Astrocyte of the hippocampus (primary cell): ENCODE results near the gene GMPPA.

Experiments used
- DNase-seq: peaks from one replicate; pipeline ENCODE4 v3.0.0; 2011; ENCODE audit warnings: low read depth, low spot score

The GMPPA gene

DNA sequence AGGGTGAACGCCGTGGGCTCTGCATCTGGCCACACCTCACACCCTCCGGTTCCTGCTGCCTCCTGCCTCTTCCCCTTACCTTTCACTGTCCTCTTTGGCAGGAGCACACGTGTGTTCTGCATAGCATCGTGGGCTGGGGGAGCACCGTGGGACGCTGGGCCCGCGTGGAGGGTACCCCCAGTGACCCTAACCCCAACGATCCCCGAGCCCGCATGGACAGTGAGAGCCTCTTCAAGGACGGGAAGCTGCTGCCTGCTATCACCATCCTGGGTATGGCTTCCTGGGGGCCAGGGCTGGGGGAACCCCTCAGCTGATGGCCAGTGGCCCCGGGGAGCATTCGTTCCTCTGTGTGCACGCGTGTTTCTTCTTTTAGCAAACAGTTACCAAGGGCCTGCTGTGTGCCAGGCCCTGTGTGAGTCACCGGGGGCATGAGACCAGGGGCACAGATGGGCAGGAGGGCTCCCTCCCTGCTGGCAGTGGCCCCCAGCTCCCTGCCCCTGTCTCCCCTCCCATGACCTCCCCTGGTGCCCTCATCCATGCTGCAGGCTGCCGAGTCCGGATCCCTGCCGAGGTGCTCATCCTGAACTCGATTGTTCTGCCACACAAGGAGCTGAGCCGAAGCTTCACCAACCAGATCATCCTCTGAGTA is 7.6 kb downstream of the GMPPA start:
- DNase-seq = no peak

DNA sequence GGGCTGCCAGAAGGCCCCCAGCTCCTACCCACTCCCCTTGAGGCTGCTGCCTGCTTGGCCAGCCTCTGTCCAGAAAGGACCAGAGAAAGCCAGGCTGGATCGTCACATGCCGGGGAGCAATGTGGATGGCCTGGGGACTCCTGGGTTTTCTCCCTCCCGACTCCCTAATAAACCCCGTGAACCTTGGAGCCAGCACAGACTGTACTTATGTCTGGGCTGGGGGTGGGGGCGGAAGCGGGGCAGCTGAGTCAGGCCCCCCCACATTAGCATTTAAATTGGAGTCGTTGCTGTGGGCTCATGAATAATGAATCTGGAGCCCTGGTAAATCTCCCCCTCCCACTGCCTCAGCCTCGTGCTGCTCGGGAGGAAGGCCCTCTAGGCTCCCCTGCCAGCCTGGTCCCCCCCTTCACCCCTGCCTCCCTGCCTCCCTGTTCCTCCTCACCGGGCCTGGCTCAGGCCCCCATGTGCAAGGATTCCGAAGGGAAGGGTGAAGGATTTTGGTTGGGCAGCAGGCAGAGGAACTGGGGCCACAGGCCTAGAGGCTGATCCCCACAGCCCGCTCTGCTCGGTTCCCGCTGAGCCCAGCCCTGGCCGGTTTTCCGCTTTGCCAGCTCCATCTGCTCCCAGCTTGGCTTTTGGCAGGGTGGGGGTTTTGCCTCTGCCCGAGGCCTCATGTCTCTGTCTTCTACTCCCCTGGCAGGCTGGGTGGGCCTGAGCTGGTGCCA is 8.3 kb downstream of the GMPPA start:
- DNase-seq = peak; percentile 44

GRCh38 chr2:219507581-219508443 is 9.1 kb downstream of the GMPPA start:
- DNase-seq = peak; percentile 57

- no peak for DNase-seq
Measured at GRCh38 chr2:219508444-219508734, 9.7 kb downstream of the GMPPA start.

DNA sequence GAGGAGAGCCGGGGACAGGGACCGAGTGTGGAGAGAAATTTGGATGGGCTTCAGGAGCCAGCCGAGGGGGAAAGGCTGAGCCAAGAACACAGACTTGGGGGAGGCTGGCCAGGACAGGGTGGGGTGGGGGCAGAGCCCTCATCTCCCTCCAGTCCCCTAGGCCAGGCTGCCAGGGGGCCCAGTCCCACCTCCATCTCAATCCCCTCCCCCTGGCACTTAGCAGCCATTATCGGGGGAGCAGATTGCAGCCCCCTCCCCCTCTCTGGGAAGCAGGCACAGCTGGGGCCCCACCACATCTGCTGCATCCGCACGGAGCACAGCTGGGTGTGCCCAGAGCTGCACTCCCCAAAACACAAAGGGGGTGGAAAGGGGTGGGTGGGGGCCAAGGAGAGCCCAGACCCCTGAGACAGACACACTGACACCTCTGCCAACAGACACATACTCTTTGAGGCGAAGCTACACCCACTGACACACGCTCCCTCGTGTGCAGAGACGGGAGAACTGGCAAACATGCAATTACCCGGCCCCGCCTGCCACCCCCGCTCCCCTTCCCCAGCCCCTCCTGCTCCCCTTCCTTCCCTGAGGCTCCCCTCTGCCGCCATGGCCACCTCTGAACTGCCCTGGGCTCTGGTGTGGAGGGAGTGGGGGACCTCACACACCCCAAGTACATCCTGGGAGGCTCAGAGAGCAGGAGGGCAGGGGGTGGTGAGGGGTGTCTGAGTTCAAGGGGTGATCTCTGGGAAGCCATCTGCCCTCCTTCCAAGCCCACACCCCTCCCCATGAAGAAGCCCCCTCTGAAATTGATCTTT is 10.5 kb downstream of the GMPPA start:
- no peak for DNase-seq

DNA sequence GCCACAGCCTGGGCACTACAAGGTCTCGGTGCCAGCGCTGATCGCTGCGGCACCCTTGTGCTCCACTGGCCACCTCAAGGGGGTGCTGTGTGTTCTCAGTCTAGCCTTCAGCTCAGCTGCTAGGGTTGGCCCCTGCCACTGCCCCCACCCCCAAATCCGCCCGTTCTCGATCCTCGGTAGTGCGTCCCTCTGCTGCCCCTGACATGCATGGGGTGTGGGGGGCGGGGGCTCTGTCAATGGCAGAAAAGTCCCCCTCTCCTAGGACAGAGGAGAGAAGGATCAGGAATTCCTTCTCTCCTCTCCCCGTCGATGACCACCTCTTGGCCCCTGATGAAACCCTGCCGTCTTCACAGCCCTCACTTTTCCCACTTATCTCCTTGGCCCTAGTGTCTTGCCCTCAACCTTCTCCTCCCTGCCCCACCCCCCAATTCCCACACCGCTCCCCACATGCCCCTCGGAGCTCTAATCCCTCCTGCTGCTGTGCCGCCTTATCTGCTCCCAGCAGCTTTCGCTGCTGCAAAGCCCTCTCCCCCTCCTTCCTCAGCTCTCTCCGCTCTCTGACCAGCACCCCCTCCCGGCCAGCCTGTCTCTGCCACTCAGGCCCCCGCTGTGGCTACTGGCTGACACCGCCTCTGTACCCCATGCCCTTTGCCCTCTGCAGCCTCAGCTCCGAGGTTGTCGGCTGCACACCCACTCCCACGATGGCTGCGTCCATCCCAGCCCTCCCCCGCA is 11.3 kb downstream of the GMPPA start:
- DNase-seq = peak; percentile 77

GRCh38 chr2:219510512-219511135 is 11.9 kb downstream of the GMPPA start:
- no peak for DNase-seq

GRCh38 chr2:219511547-219512325 is 13.0 kb downstream of the GMPPA start:
- DNase-seq = no peak

GRCh38 chr2:219512524-219513216 is 14.0 kb downstream of the GMPPA start:
- DNase-seq = no peak

DNA sequence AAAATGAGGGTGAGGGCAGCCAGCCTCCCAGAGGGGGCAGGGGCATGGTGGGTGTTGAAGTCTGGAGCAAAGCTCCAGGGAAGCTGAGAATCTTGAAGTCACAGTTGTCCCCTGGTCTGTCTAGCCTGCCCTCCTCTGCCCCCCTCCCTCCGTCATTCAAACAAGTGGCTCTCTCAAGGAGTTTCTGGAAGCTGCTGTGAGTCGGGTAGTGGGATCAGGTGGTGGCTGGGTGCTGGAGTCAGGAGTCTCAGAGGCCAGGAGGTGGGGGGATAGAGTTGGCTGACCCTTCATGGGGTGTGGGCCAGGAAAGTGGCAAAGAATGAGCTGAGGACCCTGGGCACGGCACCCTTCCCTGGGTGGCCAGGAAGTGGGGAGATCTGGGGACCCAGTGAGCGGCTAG is 15.1 kb downstream of the GMPPA start:
- no peak for DNase-seq

GRCh38 chr2:219514196-219514761 is 15.6 kb downstream of the GMPPA start, which contains the start of gene ASIC4:
Gene ASIC4, plus strand, starts transcription at chr2:219514482. Its CDS starts 243 bp downstream, at chr2:219514725.
- DNase-seq = peak; percentile 38

DNA sequence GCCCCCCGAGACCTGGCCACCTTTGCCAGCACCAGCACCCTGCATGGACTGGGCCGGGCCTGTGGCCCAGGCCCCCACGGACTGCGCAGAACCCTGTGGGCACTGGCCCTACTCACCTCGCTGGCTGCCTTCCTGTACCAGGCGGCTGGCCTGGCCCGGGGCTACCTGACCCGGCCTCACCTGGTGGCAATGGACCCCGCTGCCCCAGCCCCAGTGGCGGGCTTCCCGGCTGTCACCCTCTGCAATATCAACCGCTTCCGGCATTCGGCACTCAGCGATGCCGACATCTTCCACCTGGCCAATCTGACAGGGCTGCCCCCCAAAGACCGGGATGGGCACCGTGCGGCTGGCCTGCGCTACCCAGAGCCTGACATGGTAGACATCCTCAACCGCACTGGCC is 16.1 kb downstream of the GMPPA start:
- DNase-seq = no peak

DNA sequence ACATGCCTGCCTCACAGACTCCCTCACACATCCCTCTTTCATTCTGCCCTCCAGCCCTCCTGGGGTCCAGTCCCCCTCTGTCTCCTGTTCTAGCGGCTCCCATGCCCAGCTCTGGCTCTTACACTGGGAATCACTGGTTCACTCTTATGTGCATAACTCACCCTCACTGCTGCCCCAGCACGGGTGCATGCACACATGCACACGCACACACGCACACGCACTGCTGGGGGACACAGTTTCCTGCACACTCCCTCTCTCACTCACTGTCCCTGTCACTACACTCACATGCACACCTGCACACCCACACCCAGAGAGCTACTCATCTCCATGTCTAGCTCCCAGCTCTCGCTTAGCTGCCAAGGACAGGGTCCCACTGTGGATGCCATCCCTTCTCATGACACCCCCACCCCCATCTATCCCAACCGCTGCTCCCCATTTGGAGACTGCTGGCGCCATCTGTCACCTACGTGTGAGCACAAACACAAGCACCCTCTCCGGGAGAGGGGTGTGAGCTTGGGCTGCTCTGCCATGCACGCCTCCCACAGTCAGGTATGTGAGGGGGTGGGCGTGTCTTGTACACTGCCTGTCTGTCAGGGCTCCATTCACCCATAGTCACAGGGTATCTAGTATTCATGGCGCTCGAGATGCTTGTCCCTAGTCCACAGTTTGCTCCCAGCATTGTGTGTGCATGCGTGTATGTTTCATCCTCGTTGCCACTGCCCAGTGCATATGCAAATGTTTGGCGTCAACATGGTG is 17.4 kb downstream of the GMPPA start:
- no peak for DNase-seq

GRCh38 chr2:219516888-219517287 is 18.2 kb downstream of the GMPPA start:
- no peak for DNase-seq

- no peak for DNase-seq
Measured at GRCh38 chr2:219517954-219518778, 19.5 kb downstream of the GMPPA start.

GRCh38 chr2:219519526-219519916 is 20.8 kb downstream of the GMPPA start:
- DNase-seq = no peak

- DNase-seq = no peak
Measured at GRCh38 chr2:219520079-219520478, 21.4 kb downstream of the GMPPA start.
